WERI-Rb-1 (cell line): Measurements from ENCODE around the gene PSMB7.
"Not testable (repeated sequence)": the region's sequence is repeated elsewhere in the genome, so short reads cannot be mapped to it uniquely, and the experiment has no call there.

Source experiments
- DNase-seq: peaks from one replicate; pipeline ENCODE4 v3.0.0-alpha.2; 2020
- H3K27ac ChIP-seq: fragments of 250-450 bp; sonication (Bioruptor Pico); 2 replicates; pipeline ENCODE4 v1.5.1; 2020; ENCODE audit warnings: mild to moderate bottlenecking, moderate library complexity
- H3K27me3 ChIP-seq: fragments of 250-450 bp; sonication (Bioruptor Pico); 2 replicates; pipeline ENCODE4 v1.5.1; 2021; ENCODE audit warnings: mild to moderate bottlenecking, low read depth, moderate library complexity; ENCODE audit not compliant: insufficient read depth, severe bottlenecking
- H3K36me3 ChIP-seq: fragments of 250-450 bp; sonication (Bioruptor Pico); 2 replicates; pipeline ENCODE4 v1.5.1; 2020; ENCODE audit warnings: mild to moderate bottlenecking, moderate library complexity
- H3K4me3 ChIP-seq: 2 replicates; pipeline ENCODE4 v1.5.1; 2011; ENCODE audit warnings: low read depth, mild to moderate bottlenecking, control low read depth, low read length
- H3K9me3 ChIP-seq: fragments of 250-450 bp; sonication (Bioruptor Pico); 2 replicates; pipeline ENCODE4 v1.5.1; 2021; ENCODE audit warnings: mild to moderate bottlenecking, moderate library complexity; ENCODE audit not compliant: severe bottlenecking
- CTCF ChIP-seq: IDR thresholded peaks from 2 replicates; pipeline ENCODE4 v1.5.1; 2011; ENCODE audit warnings: low read depth, mild to moderate bottlenecking, control low read depth, inconsistent platforms, low read length

The PSMB7 gene

GRCh38 chr9:124436320-124436719 lies 21.1 kb upstream of the PSMB7 start:
- Histone ChIP-seq H3K27me3 (no peaks in the 10 kb centered on the region), H3K4me3 (no peak overlapping the region), H3K9me3 (peaks cover 4% of the 10 kb centered on the region), H3K36me3 (no peaks in the 10 kb centered on the region), H3K27ac (no peak overlapping the region)
- DNase-seq: no peak
- no peak for TF ChIP-seq CTCF

- Histone ChIP-seq H3K9me3 (no peaks in the 10 kb centered on the region), H3K4me3 (no peak overlapping the region), H3K36me3 (no peaks in the 10 kb centered on the region), H3K27me3 (no peaks in the 10 kb centered on the region), H3K27ac (no peak overlapping the region)
- no peak for DNase-seq
- no peak for TF ChIP-seq CTCF
These were observed 14.3 kb upstream of the PSMB7 start for GRCh38 chr9:124429530-124429867.

GRCh38 chr9:124428751-124429529 lies 13.7 kb upstream of the PSMB7 start:
- no peak for TF ChIP-seq CTCF
- DNase-seq: no peak
- H3K27ac ChIP-seq: no peak overlapping the region
- no peaks in the 10 kb centered on the region for H3K36me3 ChIP-seq
- H3K9me3 ChIP-seq: no peaks in the 10 kb centered on the region
- no peak overlapping the region for H3K4me3 ChIP-seq
- H3K27me3 ChIP-seq: no peaks in the 10 kb centered on the region

- H3K4me3 ChIP-seq: no peak overlapping the region
- DNase-seq: no peak
- H3K27ac ChIP-seq: no peak overlapping the region
- H3K27me3 ChIP-seq: no peaks in the 10 kb centered on the region
- no peaks in the 10 kb centered on the region for H3K9me3 ChIP-seq
- no peaks in the 10 kb centered on the region for H3K36me3 ChIP-seq
- TF ChIP-seq CTCF: no peak
These were observed 12.0 kb upstream of the PSMB7 start for GRCh38 chr9:124427281-124427680.

- Histone ChIP-seq H3K36me3 (no peaks in the 10 kb centered on the region), H3K9me3 (no peaks in the 10 kb centered on the region), H3K4me3 (no peak overlapping the region), H3K27me3 (no peaks in the 10 kb centered on the region), H3K27ac (no peak overlapping the region)
- no peak for DNase-seq
- TF ChIP-seq CTCF: no peak
These were observed 11.1 kb upstream of the PSMB7 start for GRCh38 chr9:124426361-124426760.

- not testable (repeated sequence) for DNase-seq, H3K27ac ChIP-seq, H3K4me3 ChIP-seq, H3K9me3 ChIP-seq, H3K36me3 ChIP-seq, H3K27me3 ChIP-seq
These were observed 10.5 kb upstream of the PSMB7 start for GRCh38 chr9:124425733-124426132.
